Ecto neural progenitor cell (in vitro differentiated cells): ENCODE results near the gene SLC22A17.
"Not testable (repeated sequence)": the region's sequence is repeated elsewhere in the genome, so short reads cannot be mapped to it uniquely, and the experiment has no call there.

Source experiments
- DNase-seq: peaks from one replicate; pipeline ENCODE4 v3.0.0-alpha.2; 2018; ENCODE audit warnings: low spot score

The SLC22A17 gene

GRCh38 chr14:23339506-23340268, 13.0 kb downstream of the SLC22A17 start:
- DNase-seq: no peak

- DNase-seq: no peak
Observed at GRCh38 chr14:23335623-23336022, 17.1 kb downstream of the SLC22A17 start.

- peak; percentile 69 for DNase-seq
Observed at GRCh38 chr14:23327947-23328744, 24.5 kb downstream of the SLC22A17 start.

- no peak for DNase-seq
Observed at GRCh38 chr14:23326491-23327332, 26.0 kb downstream of the SLC22A17 start.

DNA sequence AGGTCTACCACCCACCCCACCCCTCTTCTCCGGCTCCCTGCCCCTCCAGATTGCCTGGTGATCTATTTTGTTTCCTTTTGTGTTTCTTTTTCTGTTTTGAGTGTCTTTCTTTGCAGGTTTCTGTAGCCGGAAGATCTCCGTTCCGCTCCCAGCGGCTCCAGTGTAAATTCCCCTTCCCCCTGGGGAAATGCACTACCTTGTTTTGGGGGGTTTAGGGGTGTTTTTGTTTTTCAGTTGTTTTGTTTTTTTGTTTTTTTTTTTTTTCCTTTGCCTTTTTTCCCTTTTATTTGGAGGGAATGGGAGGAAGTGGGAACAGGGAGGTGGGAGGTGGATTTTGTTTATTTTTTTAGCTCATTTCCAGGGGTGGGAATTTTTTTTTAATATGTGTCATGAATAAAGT, 26.9 kb downstream of the SLC22A17 start:
- DNase-seq: not testable (repeated sequence)

GRCh38 chr14:23324993-23325392, 27.7 kb downstream of the SLC22A17 start:
- no peak for DNase-seq

- no peak for DNase-seq
Observed at GRCh38 chr14:23324455-23324846, 28.2 kb downstream of the SLC22A17 start.

- DNase-seq: no peak
Observed at GRCh38 chr14:23323838-23324454, 28.7 kb downstream of the SLC22A17 start.

DNA sequence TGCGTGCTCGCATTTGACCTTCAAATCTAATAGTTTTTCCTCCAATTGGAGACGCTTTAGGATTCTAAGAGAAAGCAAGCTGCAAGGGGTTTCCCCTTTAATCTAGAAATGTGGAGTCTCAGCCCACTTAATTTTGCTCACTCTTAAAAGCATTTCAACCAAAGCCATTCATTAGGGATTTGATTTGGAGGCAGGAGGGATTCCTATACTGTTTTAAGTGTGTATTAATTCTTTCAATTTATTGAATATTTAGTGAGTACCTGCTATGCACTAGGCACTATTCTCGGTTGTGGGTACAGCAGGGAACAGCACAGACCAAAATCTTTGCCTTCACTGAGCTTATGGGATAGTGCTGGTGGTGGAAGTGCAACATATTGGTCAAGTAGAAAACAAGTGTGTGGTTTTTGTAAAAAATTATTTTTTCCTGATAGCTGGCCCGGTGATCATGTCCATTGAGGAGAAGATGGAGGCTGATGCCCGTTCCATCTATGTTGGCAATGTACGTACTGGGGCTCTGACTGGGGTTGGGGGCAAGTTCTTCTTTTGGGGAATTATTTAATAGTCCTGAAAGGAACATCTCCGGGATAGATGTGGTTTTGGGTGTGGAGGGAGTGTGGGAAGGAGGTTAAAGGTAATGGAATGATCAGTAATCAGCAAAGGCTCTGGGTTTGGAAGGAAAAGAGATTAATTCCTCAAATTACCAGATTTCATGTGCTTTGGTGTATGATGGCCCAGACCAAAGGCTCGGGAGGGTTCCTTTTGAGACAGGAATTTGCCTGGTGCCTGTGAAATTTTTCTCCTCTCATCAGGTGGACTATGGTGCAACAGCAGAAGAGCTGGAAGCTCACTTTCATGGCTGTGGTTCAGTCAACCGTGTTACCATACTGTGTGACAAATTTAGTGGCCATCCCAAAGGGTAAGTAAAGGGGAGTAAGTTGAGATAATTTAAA, 29.8 kb downstream of the SLC22A17 start:
- no peak for DNase-seq

DNA sequence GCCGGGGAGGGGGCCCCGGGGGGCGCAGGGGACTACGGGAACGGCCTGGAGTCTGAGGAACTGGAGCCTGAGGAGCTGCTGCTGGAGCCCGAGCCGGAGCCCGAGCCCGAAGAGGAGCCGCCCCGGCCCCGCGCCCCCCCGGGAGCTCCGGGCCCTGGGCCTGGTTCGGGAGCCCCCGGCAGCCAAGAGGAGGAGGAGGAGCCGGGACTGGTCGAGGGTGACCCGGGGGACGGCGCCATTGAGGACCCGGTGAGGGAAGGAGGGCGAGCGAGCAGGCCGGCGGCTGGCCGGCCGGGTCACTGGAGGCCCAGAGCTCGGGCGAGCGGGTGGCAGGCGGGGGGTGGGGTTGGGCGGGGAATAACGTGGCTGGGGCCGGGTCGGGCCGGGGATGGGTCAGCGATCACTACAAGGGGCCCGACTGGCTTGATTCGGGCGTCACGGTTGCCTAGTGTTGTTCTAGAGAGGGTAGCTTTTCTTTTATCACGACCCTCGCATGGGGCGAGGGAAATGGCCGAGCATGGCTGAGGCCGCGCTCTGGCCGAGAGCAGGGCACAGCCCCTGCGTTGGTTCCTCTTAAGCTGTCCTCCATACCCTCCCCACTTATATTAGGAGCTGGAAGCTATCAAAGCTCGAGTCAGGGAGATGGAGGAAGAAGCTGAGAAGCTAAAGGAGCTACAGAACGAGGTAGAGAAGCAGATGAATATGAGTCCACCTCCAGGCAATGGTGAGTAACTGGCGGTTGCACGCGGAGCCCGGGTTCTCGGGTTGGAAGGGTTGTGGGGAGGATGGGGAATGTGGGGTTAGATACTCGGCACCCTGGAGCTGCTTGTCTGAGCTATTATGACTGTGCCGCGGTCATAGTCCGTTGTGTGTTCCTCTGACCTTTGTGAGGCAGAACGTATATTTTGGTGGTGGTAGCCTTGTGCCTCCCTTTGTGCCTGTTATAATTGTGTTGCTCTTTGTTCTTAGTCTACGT, 30.8 kb downstream of the SLC22A17 start:
- DNase-seq: no peak

GRCh38 chr14:23320584-23321571, 31.8 kb downstream of the SLC22A17 start, which contains the start of gene PABPN1:
Gene PABPN1 (plus strand): TSS chr14:23321457. CDS start chr14:23321470, 13 bp downstream.
- DNase-seq: peak; percentile 98

- no peak for DNase-seq
Observed at GRCh38 chr14:23319746-23320583, 32.7 kb downstream of the SLC22A17 start.

GRCh38 chr14:23316300-23316699, 36.4 kb downstream of the SLC22A17 start:
- no peak for DNase-seq

GRCh38 chr14:23310546-23310945, 42.1 kb downstream of the SLC22A17 start:
- DNase-seq: peak; percentile 16

- DNase-seq: peak; percentile 38
Observed at GRCh38 chr14:23308721-23309445, 43.8 kb downstream of the SLC22A17 start.
